HepG2 (cell line): ENCODE data around the gene CTNNA3. TPM values are rescaled to one million over a fixed set of nuclear protein-coding genes. Genes with fewer than 3 reads are reported as not detected.

ENCODE experiments used
- ATAC-seq: fragments of 200-7000 bp; cut with Tn5 transposase; 3 replicates; pipeline ENCODE4 v1.9.1; 2020; ENCODE audit warnings: mild to moderate bottlenecking, moderate library complexity
- BruUV-seq: library from RNA; stranded (reverse); fragments of 400-500 nt; replicated peaks from 2 replicates; lab custom pipeline; 2021; lab: Mats Ljungman, UMichigan
- CTCF ChIA-PET: fragments of 300-600 bp; formaldehyde crosslinking; extraction: SDS; loops from one replicate; lab custom pipeline; 2021; ENCODE audit warnings: low total read pairs, inconsistent platforms, low intra/inter-chr PET ratio; lab: Yijun Ruan, JAX
- POLR2A ChIA-PET: fragments of 350-600 bp; sonication (Branson Sonifier 250); formaldehyde crosslinking; loops from one replicate; lab custom pipeline; 2020; ENCODE audit warnings: antibody characterized with exemption, inconsistent platforms; lab: Yijun Ruan, JAX
- DNase-seq: peaks from one replicate; pipeline ENCODE4 v3.0.0-alpha.2; 2015; ENCODE audit warnings: low spot score
- FAIRE-seq: peaks from 3 replicates; lab custom pipeline; 2011; peaks lifted over from hg19 to GRCh38; lab: Jason Lieb, UNC
- H2AFZ ChIP-seq: one replicate; pipeline ENCODE4 v1.6.1; 2011; ENCODE audit warnings: low read length, inconsistent platforms
- H3K27ac ChIP-seq: fragments of 300-600 bp; 3 replicates; pipeline ENCODE4 v1.8.0; 2011; ENCODE audit warnings: mixed run types, mild to moderate bottlenecking, mixed read lengths, low read length, inconsistent platforms; ENCODE audit not compliant: insufficient read depth; ENCODE audit errors: extremely low read length
- H3K27me3 ChIP-seq, 2 experiments: fragments of 200-600 bp in 1 of 2; 2 replicates in 1 of 2; 3 replicates in 1 of 2; pipeline versions ENCODE4 v1.6.0 to v1.8.0; 2011; ENCODE audit warnings: low read length in 2 of 2, mild to moderate bottlenecking in 2 of 2, moderate library complexity in 2 of 2, inconsistent platforms in 1 of 2; ENCODE audit not compliant: insufficient read depth in 2 of 2, control insufficient read depth in 1 of 2
- H3K36me3 ChIP-seq, 2 experiments: fragments of 200-600 bp in 1 of 2; replicated peaks in 1 of 2; 2 replicates in 1 of 2; 3 replicates in 1 of 2; pipeline versions ENCODE4 v1.5.1 to v1.8.0; 2011; ENCODE audit warnings: low read length in 2 of 2, inconsistent platforms in 1 of 2; ENCODE audit not compliant: insufficient read depth in 2 of 2, control insufficient read depth in 1 of 2
- H3K4me1 ChIP-seq: 2 replicates; pipeline ENCODE4 v1.5.1; 2012; ENCODE audit warnings: low read length, inconsistent platforms; ENCODE audit not compliant: insufficient read depth
- H3K4me2 ChIP-seq: 2 replicates; pipeline ENCODE4 v1.6.0; 2011; ENCODE audit warnings: low read depth, low read length, inconsistent platforms
- H3K4me3 ChIP-seq, 3 experiments: fragments of 200-600 bp in 1 of 3; sonication (generic), shearing (Covaris generic) in 1 of 3; replicated peaks in 1 of 3; 2 replicates each; pipeline ENCODE4 v1.5.1; 2011 to 2016; ENCODE audit warnings: low read length in 3 of 3, inconsistent platforms in 2 of 3, low read depth in 2 of 3, mild to moderate bottlenecking in 2 of 3, control low read depth in 1 of 3, mixed read lengths in 1 of 3; ENCODE audit not compliant: insufficient read depth in 1 of 3
- H3K79me2 ChIP-seq: one replicate; pipeline ENCODE4 v1.6.1; 2011; ENCODE audit warnings: low read length, inconsistent platforms; ENCODE audit not compliant: insufficient read depth
- H3K9ac ChIP-seq: 2 replicates; pipeline ENCODE4 v1.6.0; 2011; ENCODE audit warnings: mild to moderate bottlenecking, low read depth, low read length, inconsistent platforms; ENCODE audit not compliant: insufficient read depth
- H3K9me3 ChIP-seq: 2 replicates; pipeline ENCODE4 v1.5.1; 2012; ENCODE audit warnings: mild to moderate bottlenecking, low read length
- H4K20me1 ChIP-seq: 2 replicates; pipeline ENCODE4 v1.6.0; 2011; ENCODE audit warnings: inconsistent platforms, mild to moderate bottlenecking, low read length, moderate library complexity; ENCODE audit not compliant: insufficient read depth
- SUZ12 ChIP-seq: fragments of 150-350 bp; IDR thresholded peaks from 2 replicates; pipeline ENCODE4 v1.6.1; 2014; ENCODE audit warnings: low read depth, low read length
- ZNF775 ChIP-seq: sonication (generic); formaldehyde crosslinking; IDR thresholded peaks from 2 replicates; pipeline ENCODE4 v1.4.0; 2020; ENCODE audit warnings: missing genetic modification reagents, mild to moderate bottlenecking, moderate library complexity, borderline replicate concordance
- ZSCAN30 ChIP-seq: sonication (generic); formaldehyde crosslinking; IDR thresholded peaks from 2 replicates; pipeline ENCODE4 v1.5.0; 2020; ENCODE audit warnings: mild to moderate bottlenecking, missing genetic modification reagents
- WGBS: methylation state at CpG from one replicate; pipeline ENCODE4 v1.1.6; 2017; ENCODE audit warnings: low lambda C conversion rate; 5-methylcytosine and 5-hydroxymethylcytosine counted together
- in situ Hi-C: cut with HindIII; loops from 2 replicates; pipeline ENCODE4 v1.10.0; 2017; ENCODE audit warnings: low pct_unique_long_range_greater_than_20kb; ENCODE audit not compliant: extremely low pct_ligation_motif_present
- intact Hi-C: fragments of 100-400 bp; cut with micrococcal nuclease; formaldehyde crosslinking; loops from one replicate; pipeline ENCODE4 v1.10.0; 2022; ENCODE audit not compliant: unreplicated experiment
- polyA plus RNA-seq, 8 experiments: library from polyadenylated mRNA; depleted of rRNA in 3 of 8; stranded (reverse) in 7 of 8; unstranded in 1 of 8; fragments of >200 nt; fragmentation: Illumina TruSeq in 4 of 8; extraction: Trizol in 4 of 8; gene quantifications; 2 replicates each; pipeline versions ENCODE4 v1.2.1 to v1.2.3, GENCODE V29; 2011 to 2016; ENCODE audit warnings: low read depth in 4 of 8, missing spikeins in 1 of 8, mixed read lengths in 1 of 8; ENCODE audit not compliant: insufficient read depth in 1 of 8
- total RNA-seq, 5 experiments: library from RNA; depleted of rRNA; stranded (reverse); fragments of >200 nt; fragmentation: Illumina TruSeq; extraction: Trizol; gene quantifications; 2 replicates each; pipeline ENCODE4 v1.2.3, GENCODE V29; 2016; ENCODE audit warnings: low read depth in 1 of 5
- TF ChIP-seq, protein P1 (sequence below): sonication (generic); formaldehyde crosslinking; IDR thresholded peaks from 2 replicates; pipeline ENCODE4 v1.5.1; 2020; ENCODE audit warnings: missing genetic modification reagents, mild to moderate bottlenecking, borderline replicate concordance
- TF ChIP-seq, protein P2 (sequence below): sonication (generic); formaldehyde crosslinking; IDR thresholded peaks from 2 replicates; pipeline ENCODE4 v1.4.0; 2020; ENCODE audit warnings: missing genetic modification reagents
- TF ChIP-seq, protein P3 (sequence below): sonication (generic); formaldehyde crosslinking; IDR thresholded peaks from 2 replicates; pipeline ENCODE4 v1.4.0; 2020; ENCODE audit warnings: missing genetic modification reagents

The CTNNA3 gene
- total and polyA plus RNA-seq, 2 of the 13 experiments (the other 11 are each of a cell fraction or from before 2014, with no cell fraction given): not detected

DNA sequence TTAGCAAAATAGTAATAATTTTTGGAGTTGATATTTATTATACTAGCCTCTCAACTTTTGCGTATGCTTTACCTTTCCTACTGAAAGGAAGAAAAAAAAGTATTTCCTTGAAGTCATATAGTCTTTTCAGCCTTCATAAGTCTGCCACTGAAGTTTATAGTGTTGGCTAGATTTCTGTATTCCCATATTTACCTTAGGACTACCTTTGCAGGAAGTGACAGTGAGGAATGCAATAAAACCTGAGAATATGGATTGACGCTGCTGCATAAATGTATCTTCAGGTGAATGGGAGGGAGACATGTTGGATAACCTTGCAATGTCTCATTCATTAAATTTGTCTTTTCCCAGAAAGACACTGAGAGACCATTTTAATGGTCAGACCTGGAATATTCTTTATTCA lies 776.7 kb downstream of the CTNNA3 start (continued):
- TF ChIP-seq, protein P1, sequence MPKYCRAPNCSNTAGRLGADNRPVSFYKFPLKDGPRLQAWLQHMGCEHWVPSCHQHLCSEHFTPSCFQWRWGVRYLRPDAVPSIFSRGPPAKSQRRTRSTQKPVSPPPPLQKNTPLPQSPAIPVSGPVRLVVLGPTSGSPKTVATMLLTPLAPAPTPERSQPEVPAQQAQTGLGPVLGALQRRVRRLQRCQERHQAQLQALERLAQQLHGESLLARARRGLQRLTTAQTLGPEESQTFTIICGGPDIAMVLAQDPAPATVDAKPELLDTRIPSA (CRISPR knock-in tag): no peak
- TF ChIP-seq SUZ12: no peak
- TF ChIP-seq, protein P2, sequence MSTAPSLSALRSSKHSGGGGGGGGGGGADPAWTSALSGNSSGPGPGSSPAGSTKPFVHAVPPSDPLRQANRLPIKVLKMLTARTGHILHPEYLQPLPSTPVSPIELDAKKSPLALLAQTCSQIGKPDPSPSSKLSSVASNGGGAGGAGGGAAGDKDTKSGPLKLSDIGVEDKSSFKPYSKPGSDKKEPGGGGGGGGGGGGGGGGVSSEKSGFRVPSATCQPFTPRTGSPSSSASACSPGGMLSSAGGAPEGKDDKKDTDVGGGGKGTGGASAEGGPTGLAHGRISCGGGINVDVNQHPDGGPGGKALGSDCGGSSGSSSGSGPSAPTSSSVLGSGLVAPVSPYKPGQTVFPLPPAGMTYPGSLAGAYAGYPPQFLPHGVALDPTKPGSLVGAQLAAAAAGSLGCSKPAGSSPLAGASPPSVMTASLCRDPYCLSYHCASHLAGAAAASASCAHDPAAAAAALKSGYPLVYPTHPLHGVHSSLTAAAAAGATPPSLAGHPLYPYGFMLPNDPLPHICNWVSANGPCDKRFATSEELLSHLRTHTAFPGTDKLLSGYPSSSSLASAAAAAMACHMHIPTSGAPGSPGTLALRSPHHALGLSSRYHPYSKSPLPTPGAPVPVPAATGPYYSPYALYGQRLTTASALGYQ (CRISPR knock-in tag): no peak
- TF ChIP-seq ZSCAN30: no peak

DNA sequence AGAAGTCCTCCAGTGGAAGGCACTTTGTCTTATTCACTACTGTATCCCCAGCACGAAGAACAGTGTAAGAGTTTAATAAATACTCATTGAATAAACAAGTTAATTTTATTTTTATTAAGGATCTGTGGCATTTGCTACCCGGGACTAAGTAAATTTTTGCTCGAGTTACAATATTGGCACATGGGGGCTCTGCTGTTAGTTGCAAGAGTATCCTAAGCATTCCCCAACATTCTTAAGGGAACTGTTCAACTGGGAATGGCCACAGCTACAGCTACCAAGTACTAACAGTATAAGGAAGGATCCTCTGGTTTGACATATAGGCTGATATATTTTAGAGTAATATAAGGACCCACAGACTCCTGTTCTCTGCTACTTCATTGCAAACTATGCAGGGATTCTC lies 778.9 kb downstream of the CTNNA3 start:
- Histone ChIP-seq H3K27me3 (no peaks in the 10 kb centered on the region), H2AFZ (no peak overlapping the region), H4K20me1 (no peaks in the 10 kb centered on the region), H3K4me1 (no peaks in the 10 kb centered on the region), H3K27ac (no peak overlapping the region), H3K9ac (no peak overlapping the region), H3K4me3 (no peak overlapping the region), H3K4me2 (no peak overlapping the region), H3K9me3 (no peaks in the 10 kb centered on the region), H3K79me2 (no peaks in the 10 kb centered on the region), H3K36me3 (no peaks in the 10 kb centered on the region)
- CTCF ChIA-PET: no interaction called here
- BruUV-seq: no TSS peak
- in situ Hi-C loops: no loop called here
- no peak for FAIRE-seq
- DNase-seq: no peak
- ATAC-seq: no peak
- intact Hi-C loops: no loop called here
- no peak for TF ChIP-seq ZNF775
- TF ChIP-seq, protein P3, sequence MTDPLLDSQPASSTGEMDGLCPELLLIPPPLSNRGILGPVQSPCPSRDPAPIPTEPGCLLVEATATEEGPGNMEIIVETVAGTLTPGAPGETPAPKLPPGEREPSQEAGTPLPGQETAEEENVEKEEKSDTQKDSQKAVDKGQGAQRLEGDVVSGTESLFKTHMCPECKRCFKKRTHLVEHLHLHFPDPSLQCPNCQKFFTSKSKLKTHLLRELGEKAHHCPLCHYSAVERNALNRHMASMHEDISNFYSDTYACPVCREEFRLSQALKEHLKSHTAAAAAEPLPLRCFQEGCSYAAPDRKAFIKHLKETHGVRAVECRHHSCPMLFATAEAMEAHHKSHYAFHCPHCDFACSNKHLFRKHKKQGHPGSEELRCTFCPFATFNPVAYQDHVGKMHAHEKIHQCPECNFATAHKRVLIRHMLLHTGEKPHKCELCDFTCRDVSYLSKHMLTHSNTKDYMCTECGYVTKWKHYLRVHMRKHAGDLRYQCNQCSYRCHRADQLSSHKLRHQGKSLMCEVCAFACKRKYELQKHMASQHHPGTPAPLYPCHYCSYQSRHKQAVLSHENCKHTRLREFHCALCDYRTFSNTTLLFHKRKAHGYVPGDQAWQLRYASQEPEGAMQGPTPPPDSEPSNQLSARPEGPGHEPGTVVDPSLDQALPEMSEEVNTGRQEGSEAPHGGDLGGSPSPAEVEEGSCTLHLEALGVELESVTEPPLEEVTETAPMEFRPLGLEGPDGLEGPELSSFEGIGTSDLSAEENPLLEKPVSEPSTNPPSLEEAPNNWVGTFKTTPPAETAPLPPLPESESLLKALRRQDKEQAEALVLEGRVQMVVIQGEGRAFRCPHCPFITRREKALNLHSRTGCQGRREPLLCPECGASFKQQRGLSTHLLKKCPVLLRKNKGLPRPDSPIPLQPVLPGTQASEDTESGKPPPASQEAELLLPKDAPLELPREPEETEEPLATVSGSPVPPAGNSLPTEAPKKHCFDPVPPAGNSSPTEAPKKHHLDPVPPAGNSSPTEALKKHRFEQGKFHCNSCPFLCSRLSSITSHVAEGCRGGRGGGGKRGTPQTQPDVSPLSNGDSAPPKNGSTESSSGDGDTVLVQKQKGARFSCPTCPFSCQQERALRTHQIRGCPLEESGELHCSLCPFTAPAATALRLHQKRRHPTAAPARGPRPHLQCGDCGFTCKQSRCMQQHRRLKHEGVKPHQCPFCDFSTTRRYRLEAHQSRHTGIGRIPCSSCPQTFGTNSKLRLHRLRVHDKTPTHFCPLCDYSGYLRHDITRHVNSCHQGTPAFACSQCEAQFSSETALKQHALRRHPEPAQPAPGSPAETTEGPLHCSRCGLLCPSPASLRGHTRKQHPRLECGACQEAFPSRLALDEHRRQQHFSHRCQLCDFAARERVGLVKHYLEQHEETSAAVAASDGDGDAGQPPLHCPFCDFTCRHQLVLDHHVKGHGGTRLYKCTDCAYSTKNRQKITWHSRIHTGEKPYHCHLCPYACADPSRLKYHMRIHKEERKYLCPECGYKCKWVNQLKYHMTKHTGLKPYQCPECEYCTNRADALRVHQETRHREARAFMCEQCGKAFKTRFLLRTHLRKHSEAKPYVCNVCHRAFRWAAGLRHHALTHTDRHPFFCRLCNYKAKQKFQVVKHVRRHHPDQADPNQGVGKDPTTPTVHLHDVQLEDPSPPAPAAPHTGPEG (CRISPR knock-in tag): no peak
- POLR2A ChIA-PET: no interaction called here
- WGBS: 4% methylated on average over 3 of the region's 3 CpGs
